Endothelial cell of umbilical vein (primary cell): ENCODE results near the gene KSR1. TPM values are rescaled to one million over a fixed set of nuclear protein-coding genes. Genes with fewer than 3 reads are reported as not detected.

ENCODE experiments used
- BruUV-seq: library from RNA; stranded (reverse); fragments of 400-500 nt; replicated peaks from 2 replicates; lab custom pipeline; 2021; lab: Mats Ljungman, UMichigan
- CTCF ChIA-PET: fragments of 300-600, 350-600 bp; sonication (Branson Sonifier 250); formaldehyde crosslinking; loops from one replicate; lab custom pipeline; 2021; ENCODE audit warnings: antibody characterized with exemption, inconsistent platforms; lab: Charles Lee
- POLR2A ChIA-PET: fragments of 300-600, 350-600 bp; sonication (Branson Sonifier 250); formaldehyde crosslinking; loops from one replicate; lab custom pipeline; 2021; ENCODE audit warnings: antibody characterized with exemption, inconsistent platforms; lab: Charles Lee
- DNase-seq: peaks from one replicate; pipeline ENCODE4 v3.0.0-alpha.2; 2011; ENCODE audit warnings: low read depth, low spot score
- FAIRE-seq: peaks from 2 replicates; lab custom pipeline; 2011; peaks lifted over from hg19 to GRCh38; lab: Jason Lieb, UNC
- H2AFZ ChIP-seq: 2 replicates; pipeline ENCODE4 v1.6.0; 2012; ENCODE audit warnings: low read depth, low read length, control low read depth, inconsistent platforms
- H3K27ac ChIP-seq: 2 replicates; pipeline ENCODE4 v1.5.1; 2011; ENCODE audit warnings: low read depth, mild to moderate bottlenecking, control low read depth, low read length, moderate library complexity; ENCODE audit not compliant: insufficient read depth
- H3K27me3 ChIP-seq, 2 experiments: 2 replicates each; pipeline versions ENCODE4 v1.6.0 to v1.6.1; 2011; ENCODE audit warnings: low read length in 2 of 2, mixed read lengths in 1 of 2; ENCODE audit not compliant: control insufficient read depth in 2 of 2, insufficient read depth in 2 of 2
- H3K36me3 ChIP-seq, 2 experiments: 2 replicates in 1 of 2; 3 replicates in 1 of 2; pipeline ENCODE4 v1.5.1; 2011; ENCODE audit warnings: low read length in 2 of 2, mild to moderate bottlenecking in 1 of 2, moderate library complexity in 1 of 2; ENCODE audit not compliant: control insufficient read depth in 2 of 2, insufficient read depth in 2 of 2; ENCODE audit errors: extremely low read depth in 1 of 2
- H3K4me1 ChIP-seq: 3 replicates; pipeline ENCODE4 v1.5.1; 2011; ENCODE audit warnings: mild to moderate bottlenecking, low read length; ENCODE audit not compliant: control insufficient read depth, insufficient read depth; ENCODE audit errors: extremely low read depth
- H3K4me2 ChIP-seq: 2 replicates; pipeline ENCODE4 v1.6.1; 2011; ENCODE audit warnings: low read length, control low read depth, mixed read lengths; ENCODE audit not compliant: insufficient read depth
- H3K4me3 ChIP-seq, 3 experiments: fragments of 200-600 bp in 1 of 3; sonication (generic), shearing (Covaris generic) in 1 of 3; replicated peaks in 1 of 3; 2 replicates each; pipeline ENCODE4 v1.5.1; 2011 to 2016; ENCODE audit warnings: control low read depth in 3 of 3, low read length in 3 of 3, mild to moderate bottlenecking in 2 of 3, inconsistent platforms in 1 of 3, low read depth in 1 of 3, moderate library complexity in 1 of 3; ENCODE audit not compliant: insufficient read depth in 1 of 3
- H3K79me2 ChIP-seq: 2 replicates; pipeline ENCODE4 v1.6.0; 2012; ENCODE audit warnings: low read length, inconsistent platforms; ENCODE audit not compliant: control insufficient read depth, insufficient read depth
- H3K9ac ChIP-seq: replicated peaks from 2 replicates; pipeline ENCODE3; 2011; ENCODE audit warnings: low read length, control low read depth; ENCODE audit not compliant: insufficient read depth; ENCODE audit errors: extremely low read depth
- H3K9me1 ChIP-seq: replicated peaks from 3 replicates; pipeline ENCODE4 v1.6.0; 2011; ENCODE audit warnings: mild to moderate bottlenecking, low read length; ENCODE audit not compliant: control insufficient read depth, insufficient read depth; ENCODE audit errors: extremely low read depth
- H3K9me3 ChIP-seq: replicated peaks from 2 replicates; pipeline ENCODE4 v1.5.1; 2012; ENCODE audit warnings: low read length, inconsistent platforms; ENCODE audit not compliant: control insufficient read depth, insufficient read depth
- H4K20me1 ChIP-seq: replicated peaks from 2 replicates; pipeline ENCODE3; 2011; ENCODE audit warnings: mild to moderate bottlenecking, low read length; ENCODE audit not compliant: control insufficient read depth, insufficient read depth; ENCODE audit errors: extremely low read depth
- EZH2 ChIP-seq: IDR thresholded peaks from 2 replicates; pipeline ENCODE4 v1.6.1; 2012; ENCODE audit warnings: borderline replicate concordance, low read depth, mild to moderate bottlenecking, moderate library complexity, low read length, inconsistent platforms; ENCODE audit not compliant: severe bottlenecking
- FOS ChIP-seq: IDR thresholded peaks from 2 replicates; pipeline ENCODE4 v1.6.1; 2011; ENCODE audit warnings: mild to moderate bottlenecking, low read length, moderate library complexity, borderline replicate concordance; ENCODE audit not compliant: insufficient read depth
- GATA2 ChIP-seq: IDR thresholded peaks from 2 replicates; pipeline ENCODE4 v1.7.0; 2011; ENCODE audit warnings: low read depth, mild to moderate bottlenecking, moderate library complexity, mixed read lengths, low read length; ENCODE audit not compliant: insufficient read length, insufficient read depth
- JUN ChIP-seq: IDR thresholded peaks from 2 replicates; pipeline ENCODE4 v1.6.1; 2011; ENCODE audit warnings: borderline replicate concordance, low read depth; ENCODE audit not compliant: insufficient read length, insufficient read depth
- MYC ChIP-seq: IDR thresholded peaks from one replicate; pipeline ENCODE4 v1.6.1; 2011; ENCODE audit warnings: mild to moderate bottlenecking, low read depth, low read length
- POLR2A ChIP-seq: IDR thresholded peaks from 2 replicates; pipeline ENCODE4 v1.6.1; 2012; ENCODE audit warnings: low read depth, mild to moderate bottlenecking, control low read depth, low read length
- POLR2AphosphoS5 ChIP-seq: IDR thresholded peaks from 2 replicates; pipeline ENCODE4 v1.6.1; 2012; ENCODE audit warnings: low read depth, mild to moderate bottlenecking, control low read depth, low read length, moderate library complexity; ENCODE audit not compliant: insufficient read depth
- dilution Hi-C: fragments of 300-500 bp; cut with MboI; formaldehyde crosslinking; loops from one replicate; pipeline ENCODE4 v1.15.0; 2019; ENCODE audit warnings: low sequenced_read_pairs; ENCODE audit not compliant: extremely low pct_ligation_motif_present
- intact Hi-C: fragments of 100-400 bp; cut with micrococcal nuclease; formaldehyde crosslinking; loops from one replicate; pipeline ENCODE4 v1.10.0; 2022
- polyA plus RNA-seq, 4 experiments: library from polyadenylated mRNA; depleted of rRNA in 3 of 4; stranded (reverse) in 3 of 4; unstranded in 1 of 4; fragments of >200 nt; gene quantifications; 2 replicates each; pipeline versions ENCODE4 v1.2.1 to v1.2.3, GENCODE V29; 2011 to 2012; ENCODE audit warnings: missing spikeins in 1 of 4
- total RNA-seq: library from RNA; stranded (reverse); gene quantifications from 2 replicates; pipeline ENCODE4 v1.2.3, GENCODE V29; 2021
- TF ChIP-seq, protein P1 (sequence below), 2 donors: IDR thresholded peaks; 1 replicate in 1 of 2; 2 replicates in 1 of 2; pipeline ENCODE4 v1.5.1; 2011; ENCODE audit warnings: low read length in 2 of 2, mild to moderate bottlenecking in 2 of 2, moderate library complexity in 2 of 2, control low read depth in 1 of 2, inconsistent platforms in 1 of 2, low read depth in 1 of 2; ENCODE audit not compliant: insufficient read depth in 1 of 2; ENCODE audit errors: extremely low read depth in 1 of 2
- TF ChIP-seq, protein P2 (sequence below): IDR thresholded peaks from 2 replicates; pipeline ENCODE4 v1.6.1; 2011; ENCODE audit not compliant: insufficient read depth, insufficient read length

The KSR1 gene
- total and polyA plus RNA-seq, 2 donors (not counting 3 experiments of a cell fraction or from before 2014, with no cell fraction given) = 35.4 to 80.2 TPM

DNA sequence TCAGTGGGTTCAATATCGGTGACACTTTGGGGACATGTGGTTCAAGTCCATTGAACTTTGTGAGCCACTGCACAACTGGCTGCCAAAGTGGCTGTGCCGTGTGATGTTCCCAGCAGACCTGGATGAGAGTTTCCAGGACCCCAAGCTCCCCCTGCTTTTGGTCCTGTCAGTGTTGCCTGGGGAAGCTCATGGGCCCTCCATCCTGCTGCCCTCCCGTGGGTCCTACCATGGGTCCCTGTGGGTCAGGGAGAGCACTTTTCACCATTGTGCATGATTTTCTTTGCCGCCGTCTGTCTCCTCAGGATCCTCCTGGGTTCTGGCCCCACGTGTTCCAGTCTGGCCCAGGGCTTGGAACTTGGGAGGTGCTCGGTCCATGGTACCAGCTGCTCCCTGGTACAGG, 212.9 kb downstream of the KSR1 start:
- dilution Hi-C loops (no loop called here), intact Hi-C loops (no loop called here)
- no peaks in the 10 kb centered on the region for H4K20me1 ChIP-seq
- no peak for FAIRE-seq
- H3K36me3 ChIP-seq = no peaks in the 10 kb centered on the region
- H3K27me3 ChIP-seq = no peaks in the 10 kb centered on the region
- TF ChIP-seq EZH2 = no peak
- TF ChIP-seq POLR2AphosphoS5 = no peak
- TF ChIP-seq MYC = no peak
- TF ChIP-seq GATA2 = no peak
- no peak for TF ChIP-seq POLR2A
- TF ChIP-seq, protein P1, sequence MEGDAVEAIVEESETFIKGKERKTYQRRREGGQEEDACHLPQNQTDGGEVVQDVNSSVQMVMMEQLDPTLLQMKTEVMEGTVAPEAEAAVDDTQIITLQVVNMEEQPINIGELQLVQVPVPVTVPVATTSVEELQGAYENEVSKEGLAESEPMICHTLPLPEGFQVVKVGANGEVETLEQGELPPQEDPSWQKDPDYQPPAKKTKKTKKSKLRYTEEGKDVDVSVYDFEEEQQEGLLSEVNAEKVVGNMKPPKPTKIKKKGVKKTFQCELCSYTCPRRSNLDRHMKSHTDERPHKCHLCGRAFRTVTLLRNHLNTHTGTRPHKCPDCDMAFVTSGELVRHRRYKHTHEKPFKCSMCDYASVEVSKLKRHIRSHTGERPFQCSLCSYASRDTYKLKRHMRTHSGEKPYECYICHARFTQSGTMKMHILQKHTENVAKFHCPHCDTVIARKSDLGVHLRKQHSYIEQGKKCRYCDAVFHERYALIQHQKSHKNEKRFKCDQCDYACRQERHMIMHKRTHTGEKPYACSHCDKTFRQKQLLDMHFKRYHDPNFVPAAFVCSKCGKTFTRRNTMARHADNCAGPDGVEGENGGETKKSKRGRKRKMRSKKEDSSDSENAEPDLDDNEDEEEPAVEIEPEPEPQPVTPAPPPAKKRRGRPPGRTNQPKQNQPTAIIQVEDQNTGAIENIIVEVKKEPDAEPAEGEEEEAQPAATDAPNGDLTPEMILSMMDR (IDR thresholded peaks at IDR 0.05; ENCODE audit: extremely low read depth in 1 of 2, insufficient read depth in 1 of 2, low read depth in 1 of 2, low read length in 2 of 2) = no peak
- no peak for TF ChIP-seq FOS
- TF ChIP-seq, protein P2, sequence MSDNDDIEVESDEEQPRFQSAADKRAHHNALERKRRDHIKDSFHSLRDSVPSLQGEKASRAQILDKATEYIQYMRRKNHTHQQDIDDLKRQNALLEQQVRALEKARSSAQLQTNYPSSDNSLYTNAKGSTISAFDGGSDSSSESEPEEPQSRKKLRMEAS = no peak
- TF ChIP-seq JUN = no peak
- H3K79me2 ChIP-seq = no peaks in the 10 kb centered on the region
- H3K27ac ChIP-seq = no peak overlapping the region
- no peak overlapping the region for H3K4me3 ChIP-seq
- H3K9me1 ChIP-seq = no peaks in the 10 kb centered on the region
- H3K9me3 ChIP-seq = no peaks in the 10 kb centered on the region
- ChIA-PET POLR2A (no interaction called here), CTCF (interaction anchor here (0.5 to 0.7 kb wide), 2 partner anchors 14 to 431 kb away, joined by 3 read pairs; no protein-coding TSS in a partner anchor)
- no peak overlapping the region for H3K9ac ChIP-seq
- no peak overlapping the region for H2AFZ ChIP-seq
- no TSS peak for BruUV-seq
- no peaks in the 10 kb centered on the region for H3K4me1 ChIP-seq
- DNase-seq = no peak
- H3K4me2 ChIP-seq = no peak overlapping the region
